Measurements from ENCODE around the gene TLN1.

Gene TLN1

GRCh38 chr9:35658137-35658967 is 73.6 kb downstream of the TLN1 start, which contains the start of gene CCDC107:
Gene CCDC107, plus strand, starts transcription at chr9:35658292. Its CDS starts 88 bp downstream, at chr9:35658380.
- peak; percentile 60 to 92 (median 84) for DNase-seq
- intact Hi-C loops (cut with DNase I) = no loop called here

GRCh38 chr9:35657546-35658136 is 74.4 kb downstream of the TLN1 start, which contains the start of gene RMRP:
Gene RMRP, minus strand, starts transcription at chr9:35658019.
- intact Hi-C loops (cut with DNase I) = loop anchor here (2.0 kb wide), 1 partner anchor 75 kb away; the partner anchor contains the start of genes CREB3 and TLN1
- peak; percentile 89 to 100 (median 98) for DNase-seq

- DNase-seq = peak in 4 of 42 donors; percentile 12 to 25 (median 18)
- intact Hi-C loops (cut with DNase I) = loop anchor here (2.0 kb wide), 1 partner anchor 76 kb away; the partner anchor contains the start of genes CREB3 and TLN1
Observed at GRCh38 chr9:35656831-35657545, 75.0 kb downstream of the TLN1 start.

GRCh38 chr9:35656348-35656747 is 75.6 kb downstream of the TLN1 start:
- intact Hi-C loops (cut with DNase I) = loop anchor here (2.0 kb wide), 1 partner anchor 76 kb away; the partner anchor contains the start of genes CREB3 and TLN1
- peak in 1 of 42 donors; percentile 9 for DNase-seq

- no peak for DNase-seq
- intact Hi-C loops (cut with DNase I) = no loop called here
Observed at GRCh38 chr9:35653611-35654010, 78.4 kb downstream of the TLN1 start.

- peak in 1 of 42 donors; percentile 4 for DNase-seq
- intact Hi-C loops (cut with DNase I) = no loop called here
Observed at GRCh38 chr9:35652829-35653209, 79.2 kb downstream of the TLN1 start.

- intact Hi-C loops (cut with DNase I) = no loop called here
- DNase-seq = no peak
Observed at GRCh38 chr9:35651956-35652828, 79.8 kb downstream of the TLN1 start.

- intact Hi-C loops (cut with DNase I) = no loop called here
- DNase-seq = no peak
Observed at GRCh38 chr9:35650341-35651158, 81.4 kb downstream of the TLN1 start, which contains the start of gene SIT1. Gene SIT1, minus strand, starts transcription at chr9:35650931. Its CDS starts 78 bp downstream, at chr9:35650853.

GRCh38 chr9:35649431-35650340 is 82.3 kb downstream of the TLN1 start:
- intact Hi-C loops (cut with DNase I) = no loop called here
- DNase-seq = peak in 11 of 42 donors; percentile 9 to 49 (median 34)

All from head of caudate nucleus (tissue), 42 donors.